GM18873 (cell line): ENCODE results near the gene TAOK2.

Source experiments
- ATAC-seq: cut with Tn5 transposase; IDR thresholded peaks from one replicate; pipeline ENCODE4 v1.9.1; 2021; ENCODE audit warnings: mild to moderate bottlenecking, moderate library complexity, moderate number of reproducible peaks; ENCODE audit not compliant: unreplicated experiment, low FRiP score

Gene TAOK2

GRCh38 chr16:29962344-29962994, 11.2 kb upstream of the TAOK2 start:
- ATAC-seq: no peak

GRCh38 chr16:29963021-29963743, 10.5 kb upstream of the TAOK2 start:
- no peak for ATAC-seq

GRCh38 chr16:29968205-29968604, 5.5 kb upstream of the TAOK2 start:
- no peak for ATAC-seq

GRCh38 chr16:29971304-29971703, 2.4 kb upstream of the TAOK2 start:
- no peak for ATAC-seq

GRCh38 chr16:29972500-29972899, 1.2 kb upstream of the TAOK2 start:
- no peak for ATAC-seq

- ATAC-seq: no peak
These were observed 680 bp upstream of the TAOK2 start for GRCh38 chr16:29972992-29973383.

GRCh38 chr16:29974291-29975133, 844 bp downstream of the TAOK2 start:
- no peak for ATAC-seq

GRCh38 chr16:29975134-29975538, 1.5 kb downstream of the TAOK2 start:
- ATAC-seq: no peak

- ATAC-seq: no peak
These were observed 2.3 kb downstream of the TAOK2 start for GRCh38 chr16:29975811-29976511.

GRCh38 chr16:29977063-29977825, 3.6 kb downstream of the TAOK2 start:
- no peak for ATAC-seq

- no peak for ATAC-seq
These were observed 4.4 kb downstream of the TAOK2 start for GRCh38 chr16:29978081-29978480.

GRCh38 chr16:29978564-29979270, 5.0 kb downstream of the TAOK2 start:
- ATAC-seq: no peak

GRCh38 chr16:29982560-29983419, 9.1 kb downstream of the TAOK2 start:
- ATAC-seq: no peak

GRCh38 chr16:29983420-29984136, 9.9 kb downstream of the TAOK2 start:
- no peak for ATAC-seq

GRCh38 chr16:29984137-29984763, 10.6 kb downstream of the TAOK2 start:
- ATAC-seq: no peak

- ATAC-seq: no peak
These were observed 11.1 kb downstream of the TAOK2 start for GRCh38 chr16:29984764-29985147.

GRCh38 chr16:29985271-29985811, 11.7 kb downstream of the TAOK2 start:
- ATAC-seq: no peak
